ENCODE results near the gene MAP1LC3B2. TPM values are rescaled to one million over a fixed set of nuclear protein-coding genes. Genes with fewer than 3 reads are reported as not detected.

Gene MAP1LC3B2
- total RNA-seq, 1 donor from 2014 or later, result 0.86 TPM

- Mint-ChIP-seq H3K27ac (no peak overlapping the region), H3K9me3 (ENCODE audit: low read depth) (no peaks in the 10 kb centered on the region), H3K4me3 (ENCODE audit: low read depth) (no peak overlapping the region), H3K27me3 (peaks cover 3% of the 10 kb centered on the region), H3K36me3 (ENCODE audit: insufficient read depth) (no peaks in the 10 kb centered on the region), H3K4me1 (ENCODE audit: low read depth) (peaks cover 4% of the 10 kb centered on the region)
- DNase-seq (ENCODE audit: low spot score, unreplicated experiment), result no peak
- TF ChIP-seq CTCF (IDR thresholded peaks at IDR 0.05; ENCODE audit: unreplicated experiment), result no peak
Measured at GRCh38 chr12:116582610-116583009, 23.4 kb downstream of the MAP1LC3B2 start.

- no peak overlapping the region for H3K27ac Mint-ChIP-seq
- H3K9me3 Mint-ChIP-seq (ENCODE audit: low read depth), result no peaks in the 10 kb centered on the region
- no peak for TF ChIP-seq CTCF (IDR thresholded peaks at IDR 0.05; ENCODE audit: unreplicated experiment)
- H3K4me3 Mint-ChIP-seq (ENCODE audit: low read depth), result no peak overlapping the region
- H3K36me3 Mint-ChIP-seq (ENCODE audit: insufficient read depth), result no peaks in the 10 kb centered on the region
- no peak for DNase-seq (ENCODE audit: low spot score, unreplicated experiment)
- H3K4me1 Mint-ChIP-seq (ENCODE audit: low read depth), result peaks cover 4% of the 10 kb centered on the region
- peaks cover 3% of the 10 kb centered on the region for H3K27me3 Mint-ChIP-seq
Measured at GRCh38 chr12:116583129-116583694, 24.0 kb downstream of the MAP1LC3B2 start.

GRCh38 chr12:116587270-116587669 is 28.1 kb downstream of the MAP1LC3B2 start:
- no peaks in the 10 kb centered on the region for H3K9me3 Mint-ChIP-seq (ENCODE audit: low read depth)
- H3K27ac Mint-ChIP-seq, result no peak overlapping the region
- no peak overlapping the region for H3K4me3 Mint-ChIP-seq (ENCODE audit: low read depth)
- no peaks in the 10 kb centered on the region for H3K27me3 Mint-ChIP-seq
- TF ChIP-seq CTCF (IDR thresholded peaks at IDR 0.05; ENCODE audit: unreplicated experiment), result no peak
- H3K4me1 Mint-ChIP-seq (ENCODE audit: low read depth), result peaks cover 9% of the 10 kb centered on the region
- no peaks in the 10 kb centered on the region for H3K36me3 Mint-ChIP-seq (ENCODE audit: insufficient read depth)
- DNase-seq (ENCODE audit: low spot score, unreplicated experiment), result no peak

- H3K4me1 Mint-ChIP-seq (ENCODE audit: low read depth), result peaks cover 15% of the 10 kb centered on the region
- no peaks in the 10 kb centered on the region for H3K27me3 Mint-ChIP-seq
- H3K9me3 Mint-ChIP-seq (ENCODE audit: low read depth), result no peaks in the 10 kb centered on the region
- H3K36me3 Mint-ChIP-seq (ENCODE audit: insufficient read depth), result no peaks in the 10 kb centered on the region
- no peak for DNase-seq (ENCODE audit: low spot score, unreplicated experiment)
- TF ChIP-seq CTCF (IDR thresholded peaks at IDR 0.05; ENCODE audit: unreplicated experiment), result no peak
- no peak overlapping the region for H3K4me3 Mint-ChIP-seq (ENCODE audit: low read depth)
- H3K27ac Mint-ChIP-seq, result no peak overlapping the region
Measured at GRCh38 chr12:116588390-116589028, 29.3 kb downstream of the MAP1LC3B2 start.

- Mint-ChIP-seq H3K27ac (no peak overlapping the region), H3K36me3 (ENCODE audit: insufficient read depth) (no peaks in the 10 kb centered on the region), H3K4me1 (ENCODE audit: low read depth) (peaks cover 17% of the 10 kb centered on the region), H3K27me3 (no peaks in the 10 kb centered on the region), H3K4me3 (ENCODE audit: low read depth) (no peak overlapping the region), H3K9me3 (ENCODE audit: low read depth) (no peaks in the 10 kb centered on the region)
- DNase-seq (ENCODE audit: low spot score, unreplicated experiment), result no peak
- TF ChIP-seq CTCF (IDR thresholded peaks at IDR 0.05; ENCODE audit: unreplicated experiment), result no peak
Measured at GRCh38 chr12:116589581-116589980, 30.4 kb downstream of the MAP1LC3B2 start.

All from progenitor cell of endocrine pancreas (in vitro differentiated cells).